Transverse colon (tissue), 4 donors: ENCODE results near the gene AKT3. TPM values are rescaled to one million over a fixed set of nuclear protein-coding genes. Genes with fewer than 3 reads are reported as not detected.
A peak's percentile ranks its signal among the peaks of the same experiment; 100 is the strongest.

Experiments
- DNase-seq: peaks from one replicate; pipeline ENCODE4 v3.0.0-alpha.2; 2019
- H3K27ac ChIP-seq, 4 donors: fragments of 200-600 bp; sonication (generic); 2 replicates each; pipeline ENCODE4 v1.5.1; 2016 to 2018; ENCODE audit warnings: inconsistent platforms in 4 of 4
- H3K27me3 ChIP-seq: fragments of 200-600 bp; sonication (generic); 2 replicates; pipeline ENCODE4 v1.5.1; 2017; ENCODE audit warnings: inconsistent platforms
- H3K36me3 ChIP-seq, 4 donors: fragments of 200-600 bp; sonication (generic); 2 replicates each; pipeline ENCODE4 v1.5.1; 2017 to 2019; ENCODE audit warnings: inconsistent platforms in 4 of 4
- H3K4me1 ChIP-seq, 4 donors: fragments of 200-600 bp; sonication (generic); 2 replicates each; pipeline ENCODE4 v1.5.1; 2017 to 2020; ENCODE audit warnings: inconsistent platforms in 4 of 4
- H3K4me3 ChIP-seq, 4 donors: fragments of 200-600 bp; sonication (generic); 1 replicate in 1 of 4; 2 replicates in 3 of 4; pipeline versions ENCODE4 v1.5.1 to v1.6.1; 2017 to 2019; ENCODE audit warnings: inconsistent platforms in 4 of 4
- H3K9me3 ChIP-seq, 2 donors: fragments of 200-600 bp; sonication (generic); 2 replicates each; pipeline ENCODE4 v1.5.1; 2017 to 2019; ENCODE audit warnings: inconsistent platforms in 2 of 2
- CTCF ChIP-seq, 5 experiments: fragments of 200-600 bp in 3 of 5; fragments of 450-650 bp in 2 of 5; sonication (generic) in 3 of 5; IDR thresholded peaks; 1 replicate in 2 of 5; 2 replicates in 3 of 5; pipeline ENCODE4 v1.5.1; 2016 to 2017; ENCODE audit warnings: antibody characterized with exemption in 5 of 5, inconsistent platforms in 3 of 5, mild to moderate bottlenecking in 2 of 5, moderate library complexity in 1 of 5
- EP300 ChIP-seq: sonication (generic); formaldehyde crosslinking; IDR thresholded peaks from one replicate; pipeline ENCODE4 v1.6.1; 2017; ENCODE audit warnings: antibody characterized with exemption, low read depth
- POLR2A ChIP-seq: fragments of 450-650 bp; IDR thresholded peaks from one replicate; pipeline ENCODE4 v1.6.1; 2016; ENCODE audit warnings: antibody characterized with exemption, mild to moderate bottlenecking, moderate library complexity
- POLR2AphosphoS5 ChIP-seq, 3 donors: sonication (generic); formaldehyde crosslinking; IDR thresholded peaks; one replicate each; pipeline ENCODE4 v1.6.1; 2016; ENCODE audit warnings: antibody characterized with exemption in 3 of 3
- WGBS, 2 donors: methylation state at CpG; one replicate each; pipeline ENCODE4 v1.1.5; 2018; ENCODE audit warnings: low coverage in 1 of 2; 5-methylcytosine and 5-hydroxymethylcytosine counted together
- in situ Hi-C, 4 donors: fragments of 200-750 bp; cut with MboI; loops; one replicate each; pipeline versions ENCODE4 v1.15.0 to v1.15.1; 2017; ENCODE audit warnings: low sequenced_read_pairs in 3 of 4, low pct_ligation_motif_present in 1 of 4, low pct_unique_long_range_greater_than_20kb in 1 of 4
- intact Hi-C: fragments of 100-400 bp; cut with DNase I; formaldehyde crosslinking; loops from one replicate; pipeline ENCODE4 v1.15.1; 2023; ENCODE audit warnings: low total_unique reads
- total RNA-seq, 4 donors: library from RNA; depleted of rRNA; stranded (reverse); fragments of >200 nt; gene quantifications; one replicate each; pipeline ENCODE4 v1.1.0, GENCODE V29; 2016

AKT3 gene
- total RNA-seq, 4 donors from 2014 or later: 9.8 to 27.2 (median 19.4) TPM

- Histone ChIP-seq H3K27me3 (no peaks in the 10 kb centered on the region), H3K9me3 (no peaks in the 10 kb centered on the region), H3K4me1 (peaks cover 0 to 5% (median 2%) of the 10 kb centered on the region in 4 donors), H3K27ac (peak overlapping the region in 2 of 4 donors; percentile 1 to 54), H3K36me3 (no peaks in the 10 kb centered on the region), H3K4me3 (no peak overlapping the region)
- no peak for TF ChIP-seq POLR2AphosphoS5 (IDR thresholded peaks at IDR 0.05)
- TF ChIP-seq CTCF (IDR thresholded peaks at IDR 0.05): no peak
- TF ChIP-seq EP300: no peak
- TF ChIP-seq POLR2A: no peak
- in situ Hi-C loops (no loop called here), intact Hi-C loops (no loop called here)
- DNase-seq: no peak
These were observed 285.2 kb downstream of the AKT3 start for GRCh38 chr1:243564814-243565213.

- peaks cover 0 to 2% (median 0%) of the 10 kb centered on the region in 4 donors for H3K4me1 ChIP-seq
- intact Hi-C loops: no loop called here
These were observed 286.3 kb downstream of the AKT3 start for GRCh38 chr1:243563732-243564131.

GRCh38 chr1:243562473-243562872 lies 287.6 kb downstream of the AKT3 start:
- H3K27me3 ChIP-seq: no peaks in the 10 kb centered on the region
- H3K9me3 ChIP-seq: no peaks in the 10 kb centered on the region
- intact Hi-C loops (no loop called here), in situ Hi-C loops (no loop called here)
- H3K36me3 ChIP-seq: no peaks in the 10 kb centered on the region
- DNase-seq: no peak
- WGBS, 2 donors: 88 to 100% methylated on average over 1 of the region's 1 CpG
- no peak overlapping the region for H3K4me3 ChIP-seq
- TF ChIP-seq CTCF (IDR thresholded peaks at IDR 0.05): no peak
- peak; percentile 81 to 92 (median 85) for TF ChIP-seq POLR2AphosphoS5 (IDR thresholded peaks at IDR 0.05)
- TF ChIP-seq POLR2A: no peak
- TF ChIP-seq EP300: peak; percentile 58
- peak overlapping the region in 3 of 4 donors; percentile 53 to 64 (median 54) for H3K27ac ChIP-seq
- H3K4me1 ChIP-seq: no peaks in the 10 kb centered on the region

More at GRCh38 chr1:243563732-243564131, 286.3 kb downstream of the AKT3 start:
- no peak for DNase-seq
- Histone ChIP-seq H3K9me3 (no peaks in the 10 kb centered on the region), H3K27me3 (no peaks in the 10 kb centered on the region), H3K27ac (peak overlapping the region in 1 of 4 donors; percentile 54), H3K4me3 (no peak overlapping the region), H3K36me3 (no peaks in the 10 kb centered on the region)
- 94% methylated on average over 4 of the region's 4 CpGs for WGBS, 2 donors
- no peak for TF ChIP-seq POLR2A
- TF ChIP-seq CTCF (IDR thresholded peaks at IDR 0.05): no peak
- no peak for TF ChIP-seq EP300
- in situ Hi-C loops: no loop called here

- intact Hi-C loops: no loop called here
- no peak for TF ChIP-seq POLR2A
- no peak for TF ChIP-seq POLR2AphosphoS5 (IDR thresholded peaks at IDR 0.05)
- TF ChIP-seq EP300: no peak
- no peak for TF ChIP-seq CTCF (IDR thresholded peaks at IDR 0.05)
- peak overlapping the region in 3 of 4 donors; percentile 51 to 64 (median 53) for H3K27ac ChIP-seq
These were observed 288.3 kb downstream of the AKT3 start for GRCh38 chr1:243561588-243562319.

More at GRCh38 chr1:243561588-243562319, 288.3 kb downstream of the AKT3 start:
- no peak for DNase-seq
- no peaks in the 10 kb centered on the region for H3K27me3 ChIP-seq
- H3K4me1 ChIP-seq: no peaks in the 10 kb centered on the region
- H3K9me3 ChIP-seq: no peaks in the 10 kb centered on the region
- 88 to 98% methylated on average over 2 of the region's 2 CpGs for WGBS, 2 donors
- in situ Hi-C loops: no loop called here
- H3K36me3 ChIP-seq: no peaks in the 10 kb centered on the region
- H3K4me3 ChIP-seq: no peak overlapping the region
